ENCODE data around the gene STIM2.

DNA sequence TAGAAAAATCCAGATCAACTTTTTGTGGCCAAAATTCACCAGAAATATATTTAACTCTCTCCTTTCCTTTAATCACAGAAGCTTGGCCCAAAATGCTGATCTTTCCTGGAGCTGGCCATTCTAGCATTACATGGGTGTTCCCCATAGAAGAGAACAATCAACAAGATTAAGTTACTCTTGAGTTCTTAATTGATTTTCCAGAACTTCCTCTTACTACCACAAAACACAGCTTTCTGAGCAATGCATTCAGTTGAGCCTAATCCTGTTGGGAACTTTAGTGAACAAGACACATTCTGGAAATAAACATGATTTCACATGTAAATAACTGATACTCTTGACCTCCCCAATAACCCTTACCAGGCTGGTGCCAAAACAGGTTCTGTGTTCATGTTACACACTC is 45.4 kb upstream of the STIM2 start:
- TF ChIP-seq EZH2 (IDR thresholded peaks at IDR 0.05; ENCODE audit: low read length), result no peak
- TF ChIP-seq, protein P1, sequence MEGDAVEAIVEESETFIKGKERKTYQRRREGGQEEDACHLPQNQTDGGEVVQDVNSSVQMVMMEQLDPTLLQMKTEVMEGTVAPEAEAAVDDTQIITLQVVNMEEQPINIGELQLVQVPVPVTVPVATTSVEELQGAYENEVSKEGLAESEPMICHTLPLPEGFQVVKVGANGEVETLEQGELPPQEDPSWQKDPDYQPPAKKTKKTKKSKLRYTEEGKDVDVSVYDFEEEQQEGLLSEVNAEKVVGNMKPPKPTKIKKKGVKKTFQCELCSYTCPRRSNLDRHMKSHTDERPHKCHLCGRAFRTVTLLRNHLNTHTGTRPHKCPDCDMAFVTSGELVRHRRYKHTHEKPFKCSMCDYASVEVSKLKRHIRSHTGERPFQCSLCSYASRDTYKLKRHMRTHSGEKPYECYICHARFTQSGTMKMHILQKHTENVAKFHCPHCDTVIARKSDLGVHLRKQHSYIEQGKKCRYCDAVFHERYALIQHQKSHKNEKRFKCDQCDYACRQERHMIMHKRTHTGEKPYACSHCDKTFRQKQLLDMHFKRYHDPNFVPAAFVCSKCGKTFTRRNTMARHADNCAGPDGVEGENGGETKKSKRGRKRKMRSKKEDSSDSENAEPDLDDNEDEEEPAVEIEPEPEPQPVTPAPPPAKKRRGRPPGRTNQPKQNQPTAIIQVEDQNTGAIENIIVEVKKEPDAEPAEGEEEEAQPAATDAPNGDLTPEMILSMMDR (optimal IDR thresholded peaks at IDR 0.05 in 1 of 3, IDR thresholded peaks at IDR 0.05 in 1 of 3, conservative IDR thresholded peaks at IDR 0.05 in 1 of 3; ENCODE audit: extremely low read depth in 1 of 3, insufficient read depth in 2 of 3, low read length in 3 of 3), result no peak

All from keratinocyte (primary cell).